ENCODE data around the gene PLOD1.

PLOD1 gene

DNA sequence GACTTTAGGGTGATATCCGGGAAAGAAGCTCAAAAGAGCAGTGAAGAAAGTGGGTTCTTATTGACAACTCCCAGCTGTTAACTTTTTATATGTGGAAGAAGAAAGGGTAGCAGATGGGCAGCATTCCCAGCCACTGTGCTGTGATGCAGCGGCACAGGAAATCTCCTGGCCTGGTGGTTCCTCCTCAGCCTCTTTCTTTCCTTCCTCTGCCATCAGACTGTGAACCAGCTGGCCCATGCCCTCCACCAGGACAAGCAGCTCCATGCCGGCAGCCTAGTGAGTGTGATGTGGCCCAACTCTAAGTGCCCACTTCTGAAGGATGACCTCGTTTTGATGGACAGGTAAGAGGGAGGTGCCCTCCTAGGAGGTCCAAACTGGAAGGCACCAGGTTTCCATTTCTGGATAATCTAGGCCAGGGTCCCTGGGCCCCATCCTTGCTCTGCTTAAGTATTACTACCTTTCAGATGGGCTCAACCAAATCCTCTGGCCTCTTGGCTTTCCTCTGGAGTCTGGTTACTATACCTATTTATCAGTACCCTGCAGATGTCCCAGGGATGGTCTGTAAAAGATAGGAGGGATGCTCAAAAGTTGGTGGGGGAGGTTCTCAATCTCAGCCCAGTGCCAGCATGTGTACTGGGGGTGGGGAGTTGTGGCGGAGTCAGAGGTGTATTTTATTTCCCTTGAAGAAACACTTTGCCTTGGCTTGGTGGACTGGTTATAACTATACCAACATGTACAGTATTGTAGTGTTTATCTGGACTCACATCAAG, 62.7 kb downstream of the PLOD1 start:
- no peaks in the 10 kb centered on the region for H3K9me3 ChIP-seq (ENCODE audit: insufficient read depth, low read depth, low read length)
- no peaks in the 10 kb centered on the region for H3K79me2 ChIP-seq (ENCODE audit: insufficient read depth, low read length)
- H3F3A ChIP-seq (ENCODE audit: low read depth), result no peaks in the 10 kb centered on the region
- H3K9me2 ChIP-seq (replicated peaks; ENCODE audit: low read depth, low read length), result no peaks in the 10 kb centered on the region
- no peaks in the 10 kb centered on the region for H3K4me1 ChIP-seq (ENCODE audit: insufficient read depth, low read length, poor library complexity, severe bottlenecking)
- H3K9ac ChIP-seq (ENCODE audit: low read depth, low read length, poor library complexity, severe bottlenecking), result no peak overlapping the region
- no peak overlapping the region for H2AFZ ChIP-seq (ENCODE audit: low read length)
- peaks cover 83% of the 10 kb centered on the region; the same call in 1 of the 2 replicates for H3K36me3 ChIP-seq (ENCODE audit: insufficient read depth, low read length)
- H3K27me3 ChIP-seq (ENCODE audit: insufficient read depth, low read length, poor library complexity, severe bottlenecking), result no peaks in the 10 kb centered on the region
- no peak for TF ChIP-seq EZH2phosphoT487 (IDR thresholded peaks at IDR 0.05; ENCODE audit: borderline replicate concordance)
- TF ChIP-seq, protein P1, sequence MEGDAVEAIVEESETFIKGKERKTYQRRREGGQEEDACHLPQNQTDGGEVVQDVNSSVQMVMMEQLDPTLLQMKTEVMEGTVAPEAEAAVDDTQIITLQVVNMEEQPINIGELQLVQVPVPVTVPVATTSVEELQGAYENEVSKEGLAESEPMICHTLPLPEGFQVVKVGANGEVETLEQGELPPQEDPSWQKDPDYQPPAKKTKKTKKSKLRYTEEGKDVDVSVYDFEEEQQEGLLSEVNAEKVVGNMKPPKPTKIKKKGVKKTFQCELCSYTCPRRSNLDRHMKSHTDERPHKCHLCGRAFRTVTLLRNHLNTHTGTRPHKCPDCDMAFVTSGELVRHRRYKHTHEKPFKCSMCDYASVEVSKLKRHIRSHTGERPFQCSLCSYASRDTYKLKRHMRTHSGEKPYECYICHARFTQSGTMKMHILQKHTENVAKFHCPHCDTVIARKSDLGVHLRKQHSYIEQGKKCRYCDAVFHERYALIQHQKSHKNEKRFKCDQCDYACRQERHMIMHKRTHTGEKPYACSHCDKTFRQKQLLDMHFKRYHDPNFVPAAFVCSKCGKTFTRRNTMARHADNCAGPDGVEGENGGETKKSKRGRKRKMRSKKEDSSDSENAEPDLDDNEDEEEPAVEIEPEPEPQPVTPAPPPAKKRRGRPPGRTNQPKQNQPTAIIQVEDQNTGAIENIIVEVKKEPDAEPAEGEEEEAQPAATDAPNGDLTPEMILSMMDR (conservative IDR thresholded peaks at IDR 0.05; ENCODE audit: low read length), result no peak
- H4K20me1 ChIP-seq (ENCODE audit: insufficient read depth, low read length, poor library complexity, severe bottlenecking), result no peaks in the 10 kb centered on the region
- H3K4me3 ChIP-seq (ENCODE audit: low read length, poor library complexity, severe bottlenecking), result no peak overlapping the region
- H3K4me2 ChIP-seq (ENCODE audit: low read depth, low read length, poor library complexity, severe bottlenecking), result no peak overlapping the region

DNA sequence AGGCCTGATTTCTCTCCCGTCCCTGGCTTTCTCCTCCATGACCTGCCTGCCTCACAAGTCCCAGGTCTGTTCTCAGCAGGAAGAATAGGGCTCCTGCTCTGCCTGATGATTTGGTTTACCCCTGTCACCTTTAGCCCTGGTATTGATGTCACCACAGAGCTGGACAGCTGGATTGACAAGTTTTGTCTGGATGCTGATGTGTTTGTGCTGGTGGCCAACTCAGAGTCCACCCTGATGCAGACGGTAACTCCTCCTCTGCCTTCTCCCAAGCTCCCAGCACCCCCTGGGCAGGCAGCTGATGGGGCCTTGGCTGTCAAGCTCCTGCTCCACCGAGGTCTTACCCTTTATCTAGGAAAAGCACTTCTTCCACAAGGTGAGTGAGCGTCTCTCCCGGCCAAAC, 64.1 kb downstream of the PLOD1 start:
- no peaks in the 10 kb centered on the region for H3K27me3 ChIP-seq (ENCODE audit: insufficient read depth, low read length, poor library complexity, severe bottlenecking)
- H4K20me1 ChIP-seq (ENCODE audit: insufficient read depth, low read length, poor library complexity, severe bottlenecking), result no peaks in the 10 kb centered on the region
- H2AFZ ChIP-seq (ENCODE audit: low read length), result no peak overlapping the region
- no peaks in the 10 kb centered on the region for H3K4me1 ChIP-seq (ENCODE audit: insufficient read depth, low read length, poor library complexity, severe bottlenecking)
- H3K4me3 ChIP-seq (ENCODE audit: low read length, poor library complexity, severe bottlenecking), result no peak overlapping the region
- H3K9me3 ChIP-seq (ENCODE audit: insufficient read depth, low read depth, low read length), result no peaks in the 10 kb centered on the region
- H3K9me2 ChIP-seq (replicated peaks; ENCODE audit: low read depth, low read length), result no peaks in the 10 kb centered on the region
- H3F3A ChIP-seq (ENCODE audit: low read depth), result no peaks in the 10 kb centered on the region
- no peaks in the 10 kb centered on the region for H3K79me2 ChIP-seq (ENCODE audit: insufficient read depth, low read length)
- H3K36me3 ChIP-seq (ENCODE audit: insufficient read depth, low read length), result peaks cover 84% of the 10 kb centered on the region; the same call in 1 of the 2 replicates
- no peak overlapping the region for H3K4me2 ChIP-seq (ENCODE audit: low read depth, low read length, poor library complexity, severe bottlenecking)
- no peak overlapping the region for H3K9ac ChIP-seq (ENCODE audit: low read depth, low read length, poor library complexity, severe bottlenecking)
- TF ChIP-seq EZH2phosphoT487 (IDR thresholded peaks at IDR 0.05; ENCODE audit: borderline replicate concordance), result no peak
- TF ChIP-seq, protein P1 (conservative IDR thresholded peaks at IDR 0.05; ENCODE audit: low read length), result no peak

DNA sequence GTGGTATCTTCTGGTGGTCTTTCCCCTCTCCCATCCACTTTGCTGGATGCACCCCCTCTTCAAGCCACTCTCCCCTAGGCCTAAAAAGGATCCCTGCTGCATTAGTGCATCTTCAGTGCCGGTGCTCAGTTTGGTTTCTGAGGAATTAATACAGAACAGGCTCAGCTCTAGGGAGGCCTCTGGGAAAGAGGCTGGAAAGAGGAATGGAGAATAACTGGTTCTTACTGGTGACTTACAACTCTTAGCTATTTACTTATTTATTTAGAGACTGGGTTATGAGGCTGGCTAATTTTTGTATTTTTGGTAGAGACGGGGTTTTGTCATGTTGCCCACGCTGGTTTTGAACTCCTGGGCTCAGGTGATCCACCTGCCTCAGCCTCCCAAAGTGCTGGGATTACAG, 64.7 kb downstream of the PLOD1 start:
- Histone ChIP-seq H2AFZ (ENCODE audit: low read length) (no peak overlapping the region), H3K9me3 (ENCODE audit: insufficient read depth, low read depth, low read length) (no peaks in the 10 kb centered on the region), H4K20me1 (ENCODE audit: insufficient read depth, low read length, poor library complexity, severe bottlenecking) (no peaks in the 10 kb centered on the region), H3K27me3 (ENCODE audit: insufficient read depth, low read length, poor library complexity, severe bottlenecking) (no peaks in the 10 kb centered on the region), H3F3A (ENCODE audit: low read depth) (no peaks in the 10 kb centered on the region), H3K79me2 (ENCODE audit: insufficient read depth, low read length) (no peaks in the 10 kb centered on the region), H3K4me1 (ENCODE audit: insufficient read depth, low read length, poor library complexity, severe bottlenecking) (no peaks in the 10 kb centered on the region), H3K9ac (ENCODE audit: low read depth, low read length, poor library complexity, severe bottlenecking) (no peak overlapping the region), H3K4me2 (ENCODE audit: low read depth, low read length, poor library complexity, severe bottlenecking) (no peak overlapping the region), H3K9me2 (replicated peaks; ENCODE audit: low read depth, low read length) (no peaks in the 10 kb centered on the region), H3K36me3 (ENCODE audit: insufficient read depth, low read length) (peaks cover 85% of the 10 kb centered on the region; the same call in 1 of the 2 replicates), H3K4me3 (ENCODE audit: low read length, poor library complexity, severe bottlenecking) (no peak overlapping the region)
- TF ChIP-seq, protein P1 (conservative IDR thresholded peaks at IDR 0.05; ENCODE audit: low read length), result no peak
- no peak for TF ChIP-seq EZH2phosphoT487 (IDR thresholded peaks at IDR 0.05; ENCODE audit: borderline replicate concordance)
